ENCODE data around the gene CASP10.

Gene CASP10

DNA sequence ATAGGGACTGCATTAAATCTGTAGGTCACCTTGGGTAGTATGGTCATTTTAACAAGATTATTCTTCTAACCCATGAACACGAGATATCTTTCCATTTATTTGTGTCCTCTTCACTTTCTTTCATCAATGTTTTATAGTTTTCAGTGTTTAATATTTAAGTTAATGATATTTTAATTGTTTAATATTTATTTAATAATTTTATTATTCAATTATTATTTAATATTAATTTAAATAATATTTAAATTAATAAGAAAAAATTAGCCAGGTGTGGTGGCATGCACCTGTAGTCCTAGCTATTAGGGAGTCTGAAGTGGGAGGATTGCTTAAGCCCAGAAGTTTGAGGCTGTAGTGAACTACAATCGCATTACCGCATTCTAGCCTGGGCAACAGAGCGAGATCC, 33.0 kb downstream of the CASP10 start:
- no peak overlapping the region for H3K27ac ChIP-seq (replicated peaks)

DNA sequence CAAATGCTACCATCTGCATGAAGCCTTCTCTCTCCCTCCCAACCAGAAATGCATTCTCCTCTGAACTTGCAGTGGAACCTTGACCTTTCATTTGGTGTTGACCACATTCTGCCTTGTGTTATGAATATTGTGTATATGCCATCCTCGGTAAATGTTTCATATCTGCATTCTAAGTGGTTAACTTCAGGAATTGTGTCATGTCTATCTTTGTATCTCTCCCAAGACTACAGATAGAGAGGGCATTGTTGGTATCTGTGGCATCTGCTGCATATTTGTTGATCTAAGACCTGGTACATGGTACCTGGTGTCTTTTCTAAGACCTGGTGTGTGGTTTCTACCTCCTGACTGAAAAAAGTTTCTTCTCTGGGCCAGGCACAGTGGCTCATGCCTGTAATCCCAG, 34.0 kb downstream of the CASP10 start:
- no peak for DNase-seq (ENCODE audit: low read depth in 1 of 2, low spot score in 1 of 2)
- no peak overlapping the region for H3K4me3 ChIP-seq (replicated peaks; ENCODE audit: insufficient read depth, low read length)
- TF ChIP-seq, protein P1, sequence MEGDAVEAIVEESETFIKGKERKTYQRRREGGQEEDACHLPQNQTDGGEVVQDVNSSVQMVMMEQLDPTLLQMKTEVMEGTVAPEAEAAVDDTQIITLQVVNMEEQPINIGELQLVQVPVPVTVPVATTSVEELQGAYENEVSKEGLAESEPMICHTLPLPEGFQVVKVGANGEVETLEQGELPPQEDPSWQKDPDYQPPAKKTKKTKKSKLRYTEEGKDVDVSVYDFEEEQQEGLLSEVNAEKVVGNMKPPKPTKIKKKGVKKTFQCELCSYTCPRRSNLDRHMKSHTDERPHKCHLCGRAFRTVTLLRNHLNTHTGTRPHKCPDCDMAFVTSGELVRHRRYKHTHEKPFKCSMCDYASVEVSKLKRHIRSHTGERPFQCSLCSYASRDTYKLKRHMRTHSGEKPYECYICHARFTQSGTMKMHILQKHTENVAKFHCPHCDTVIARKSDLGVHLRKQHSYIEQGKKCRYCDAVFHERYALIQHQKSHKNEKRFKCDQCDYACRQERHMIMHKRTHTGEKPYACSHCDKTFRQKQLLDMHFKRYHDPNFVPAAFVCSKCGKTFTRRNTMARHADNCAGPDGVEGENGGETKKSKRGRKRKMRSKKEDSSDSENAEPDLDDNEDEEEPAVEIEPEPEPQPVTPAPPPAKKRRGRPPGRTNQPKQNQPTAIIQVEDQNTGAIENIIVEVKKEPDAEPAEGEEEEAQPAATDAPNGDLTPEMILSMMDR (IDR thresholded peaks at IDR 0.05; ENCODE audit: insufficient read depth, low read length) = no peak
- TF ChIP-seq, protein P2, sequence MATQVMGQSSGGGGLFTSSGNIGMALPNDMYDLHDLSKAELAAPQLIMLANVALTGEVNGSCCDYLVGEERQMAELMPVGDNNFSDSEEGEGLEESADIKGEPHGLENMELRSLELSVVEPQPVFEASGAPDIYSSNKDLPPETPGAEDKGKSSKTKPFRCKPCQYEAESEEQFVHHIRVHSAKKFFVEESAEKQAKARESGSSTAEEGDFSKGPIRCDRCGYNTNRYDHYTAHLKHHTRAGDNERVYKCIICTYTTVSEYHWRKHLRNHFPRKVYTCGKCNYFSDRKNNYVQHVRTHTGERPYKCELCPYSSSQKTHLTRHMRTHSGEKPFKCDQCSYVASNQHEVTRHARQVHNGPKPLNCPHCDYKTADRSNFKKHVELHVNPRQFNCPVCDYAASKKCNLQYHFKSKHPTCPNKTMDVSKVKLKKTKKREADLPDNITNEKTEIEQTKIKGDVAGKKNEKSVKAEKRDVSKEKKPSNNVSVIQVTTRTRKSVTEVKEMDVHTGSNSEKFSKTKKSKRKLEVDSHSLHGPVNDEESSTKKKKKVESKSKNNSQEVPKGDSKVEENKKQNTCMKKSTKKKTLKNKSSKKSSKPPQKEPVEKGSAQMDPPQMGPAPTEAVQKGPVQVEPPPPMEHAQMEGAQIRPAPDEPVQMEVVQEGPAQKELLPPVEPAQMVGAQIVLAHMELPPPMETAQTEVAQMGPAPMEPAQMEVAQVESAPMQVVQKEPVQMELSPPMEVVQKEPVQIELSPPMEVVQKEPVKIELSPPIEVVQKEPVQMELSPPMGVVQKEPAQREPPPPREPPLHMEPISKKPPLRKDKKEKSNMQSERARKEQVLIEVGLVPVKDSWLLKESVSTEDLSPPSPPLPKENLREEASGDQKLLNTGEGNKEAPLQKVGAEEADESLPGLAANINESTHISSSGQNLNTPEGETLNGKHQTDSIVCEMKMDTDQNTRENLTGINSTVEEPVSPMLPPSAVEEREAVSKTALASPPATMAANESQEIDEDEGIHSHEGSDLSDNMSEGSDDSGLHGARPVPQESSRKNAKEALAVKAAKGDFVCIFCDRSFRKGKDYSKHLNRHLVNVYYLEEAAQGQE (IDR thresholded peaks at IDR 0.05; ENCODE audit: insufficient replicate concordance, low read depth) = no peak
- TF ChIP-seq GABPA (IDR thresholded peaks at IDR 0.05; ENCODE audit: low read depth) = no peak
- TF ChIP-seq POLR2AphosphoS5 (IDR thresholded peaks at IDR 0.05; ENCODE audit: low read depth) = no peak
- TF ChIP-seq SPI1 (IDR thresholded peaks at IDR 0.05; ENCODE audit: borderline replicate concordance, low read depth) = no peak
- H3K27me3 ChIP-seq (ENCODE audit: insufficient read depth, poor library complexity, severe bottlenecking) = no peaks in the 10 kb centered on the region
- no peak overlapping the region for H3K27ac ChIP-seq (replicated peaks)

More for the DNA sequence above, 33.0 kb downstream of the CASP10 start:
- Histone ChIP-seq H3K4me3 (replicated peaks; ENCODE audit: insufficient read depth, low read length) (no peak overlapping the region), H3K27me3 (ENCODE audit: insufficient read depth, poor library complexity, severe bottlenecking) (no peaks in the 10 kb centered on the region)
- no peak for DNase-seq (ENCODE audit: low read depth in 1 of 2, low spot score in 1 of 2)
- TF ChIP-seq POLR2AphosphoS5 (IDR thresholded peaks at IDR 0.05; ENCODE audit: low read depth) (no peak), SPI1 (IDR thresholded peaks at IDR 0.05; ENCODE audit: borderline replicate concordance, low read depth) (no peak), GABPA (IDR thresholded peaks at IDR 0.05; ENCODE audit: low read depth) (no peak)
- TF ChIP-seq, protein P2 (IDR thresholded peaks at IDR 0.05; ENCODE audit: insufficient replicate concordance, low read depth) = no peak
- TF ChIP-seq, protein P1 (IDR thresholded peaks at IDR 0.05; ENCODE audit: insufficient read depth, low read length) = no peak

DNA sequence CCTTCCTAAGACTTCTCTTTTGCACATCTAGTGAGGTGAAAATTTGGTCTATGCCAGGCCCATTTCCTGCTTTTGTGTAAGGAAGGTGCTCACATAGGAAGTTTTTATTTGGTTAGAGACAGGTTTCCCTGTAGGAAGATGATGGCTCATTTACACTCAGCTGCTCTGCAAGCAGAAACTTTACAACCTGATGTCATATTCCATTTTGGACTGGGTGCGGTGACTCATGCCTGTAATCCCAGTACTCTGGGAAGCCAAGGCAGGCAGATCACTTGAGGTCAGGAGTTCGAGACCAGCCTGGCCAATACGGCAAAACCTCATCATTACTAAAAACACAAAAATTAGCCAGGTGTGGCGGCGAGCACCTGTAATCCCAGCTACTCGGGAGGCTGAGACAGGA, 35.8 kb downstream of the CASP10 start:
- DNase-seq (ENCODE audit: low read depth in 1 of 2, low spot score in 1 of 2) = no peak
- H3K4me3 ChIP-seq (replicated peaks; ENCODE audit: insufficient read depth, low read length) = no peak overlapping the region
- TF ChIP-seq, protein P1 (IDR thresholded peaks at IDR 0.05; ENCODE audit: insufficient read depth, low read length) = no peak
- TF ChIP-seq, protein P2 (IDR thresholded peaks at IDR 0.05; ENCODE audit: insufficient replicate concordance, low read depth) = no peak
- TF ChIP-seq SPI1 (IDR thresholded peaks at IDR 0.05; ENCODE audit: borderline replicate concordance, low read depth) = no peak
- TF ChIP-seq GABPA (IDR thresholded peaks at IDR 0.05; ENCODE audit: low read depth) = no peak
- no peak for TF ChIP-seq POLR2AphosphoS5 (IDR thresholded peaks at IDR 0.05; ENCODE audit: low read depth)
- no peak overlapping the region for H3K27ac ChIP-seq (replicated peaks)
- H3K27me3 ChIP-seq (ENCODE audit: insufficient read depth, poor library complexity, severe bottlenecking) = no peaks in the 10 kb centered on the region
